HTR-8/SVneo (cell line): Measurements from ENCODE around the gene NUP210.

ENCODE experiments used
- DNase-seq: peaks from one replicate; pipeline ENCODE4 v3.0.0; 2011; ENCODE audit warnings: low spot score, mixed read lengths; ENCODE audit not compliant: insufficient read length
- FAIRE-seq: peaks from 2 replicates; lab custom pipeline; 2011; peaks lifted over from hg19 to GRCh38; lab: Jason Lieb, UNC

NUP210 gene

GRCh38 chr3:13353936-13354542 lies 66.1 kb downstream of the NUP210 start:
- DNase-seq (peak; percentile 30), FAIRE-seq (no peak)

GRCh38 chr3:13353506-13353905 lies 66.6 kb downstream of the NUP210 start:
- FAIRE-seq (no peak), DNase-seq (no peak)

- DNase-seq: peak; percentile 30
- FAIRE-seq: peak; percentile 4
Measured at GRCh38 chr3:13352621-13353131, 67.4 kb downstream of the NUP210 start.

GRCh38 chr3:13349823-13350222 lies 70.3 kb downstream of the NUP210 start:
- FAIRE-seq (no peak), DNase-seq (no peak)

- DNase-seq: no peak
- no peak for FAIRE-seq
Measured at GRCh38 chr3:13348661-13349396, 71.3 kb downstream of the NUP210 start.

GRCh38 chr3:13348100-13348499 lies 72.0 kb downstream of the NUP210 start:
- DNase-seq: no peak

GRCh38 chr3:13347390-13347950 lies 72.7 kb downstream of the NUP210 start:
- DNase-seq: no peak
- no peak for FAIRE-seq

More at GRCh38 chr3:13348100-13348499, 72.0 kb downstream of the NUP210 start:
- FAIRE-seq: no peak

- FAIRE-seq: no peak
- peak; percentile 12 for DNase-seq
Measured at GRCh38 chr3:13346481-13347389, 73.4 kb downstream of the NUP210 start.

- DNase-seq (no peak), FAIRE-seq (no peak)
Measured at GRCh38 chr3:13345772-13346171, 74.3 kb downstream of the NUP210 start.

GRCh38 chr3:13345284-13345683 lies 74.8 kb downstream of the NUP210 start:
- FAIRE-seq (no peak), DNase-seq (no peak)

GRCh38 chr3:13344663-13345062 lies 75.5 kb downstream of the NUP210 start:
- no peak for DNase-seq
- no peak for FAIRE-seq

- DNase-seq (no peak), FAIRE-seq (no peak)
Measured at GRCh38 chr3:13343601-13344000, 76.5 kb downstream of the NUP210 start.

- FAIRE-seq (no peak), DNase-seq (no peak)
Measured at GRCh38 chr3:13341229-13341905, 78.8 kb downstream of the NUP210 start.

GRCh38 chr3:13339833-13340232 lies 80.3 kb downstream of the NUP210 start:
- DNase-seq: no peak
- no peak for FAIRE-seq

GRCh38 chr3:13338996-13339395 lies 81.1 kb downstream of the NUP210 start:
- FAIRE-seq (no peak), DNase-seq (no peak)

GRCh38 chr3:13338231-13338630 lies 81.9 kb downstream of the NUP210 start:
- FAIRE-seq: no peak
- DNase-seq: no peak

- FAIRE-seq: no peak
- no peak for DNase-seq
Measured at GRCh38 chr3:13336592-13336991, 83.5 kb downstream of the NUP210 start.

GRCh38 chr3:13335503-13335902 lies 84.6 kb downstream of the NUP210 start:
- DNase-seq (no peak), FAIRE-seq (no peak)

GRCh38 chr3:13335059-13335458 lies 85.1 kb downstream of the NUP210 start:
- FAIRE-seq: no peak
- DNase-seq: no peak
